Mesendoderm (in vitro differentiated cells): ENCODE measurements around the gene NXPH2.

Experiments
- DNase-seq: peaks from one replicate; pipeline ENCODE4 v3.0.0; 2013
- H2AK5ac ChIP-seq: 2 replicates; pipeline ENCODE4 v1.6.1; 2013; ENCODE audit warnings: low read length, inconsistent platforms
- H2BK120ac ChIP-seq: 2 replicates; pipeline ENCODE4 v1.6.1; 2013; ENCODE audit warnings: low read depth, mild to moderate bottlenecking, low read length, moderate library complexity, mixed read lengths
- H2BK15ac ChIP-seq: replicated peaks from 2 replicates; pipeline ENCODE4 v1.6.1; 2013; ENCODE audit warnings: low read depth, mild to moderate bottlenecking, moderate library complexity
- H2BK5ac ChIP-seq: 2 replicates; pipeline ENCODE4 v1.6.1; 2013; ENCODE audit warnings: low read length, inconsistent platforms
- H3K18ac ChIP-seq: 2 replicates; pipeline ENCODE4 v1.6.1; 2013; ENCODE audit warnings: mild to moderate bottlenecking, low read length, mixed read lengths
- H3K23ac ChIP-seq: one replicate; pipeline ENCODE4 v1.6.1; 2013; ENCODE audit warnings: low read length
- H3K27ac ChIP-seq: 2 replicates; pipeline ENCODE4 v1.5.1; 2013; ENCODE audit warnings: low read depth, mild to moderate bottlenecking, inconsistent platforms, low read length, moderate library complexity
- H3K27me3 ChIP-seq: 2 replicates; pipeline ENCODE4 v1.6.1; 2013; ENCODE audit warnings: low read length, control low read depth, mild to moderate bottlenecking, inconsistent platforms; ENCODE audit not compliant: insufficient read depth, poor library complexity
- H3K36me3 ChIP-seq: 2 replicates; pipeline ENCODE4 v1.6.1; 2013; ENCODE audit warnings: low read length, inconsistent platforms; ENCODE audit not compliant: control insufficient read depth, insufficient read depth
- H3K4ac ChIP-seq: one replicate; pipeline ENCODE4 v1.6.1; 2013; ENCODE audit warnings: low read depth, mild to moderate bottlenecking, low read length, moderate library complexity
- H3K4me1 ChIP-seq: 2 replicates; pipeline ENCODE4 v1.6.1; 2013; ENCODE audit warnings: low read depth, low read length, inconsistent platforms; ENCODE audit not compliant: control insufficient read depth
- H3K4me2 ChIP-seq: 2 replicates; pipeline ENCODE4 v1.6.1; 2013; ENCODE audit warnings: low read length
- H3K4me3 ChIP-seq: 2 replicates; pipeline ENCODE4 v1.5.1; 2013; ENCODE audit warnings: mild to moderate bottlenecking, low read length
- H3K56ac ChIP-seq: one replicate; pipeline ENCODE4 v1.6.1; 2013; ENCODE audit warnings: low read length
- H3K79me1 ChIP-seq: 2 replicates; pipeline ENCODE4 v1.6.1; 2013; ENCODE audit warnings: low read length, inconsistent platforms
- H3K79me2 ChIP-seq: 2 replicates; pipeline ENCODE4 v1.6.1; 2013; ENCODE audit warnings: mild to moderate bottlenecking, low read length; ENCODE audit not compliant: control insufficient read depth, insufficient read depth
- H3K9ac ChIP-seq: 2 replicates; pipeline ENCODE4 v1.6.1; 2013; ENCODE audit warnings: low read length, inconsistent platforms
- H4K5ac ChIP-seq: one replicate; pipeline ENCODE4 v1.6.1; 2013; ENCODE audit warnings: low read length
- H4K8ac ChIP-seq: one replicate; pipeline ENCODE4 v1.6.1; 2013; ENCODE audit warnings: low read depth, mild to moderate bottlenecking, control low read depth, low read length, moderate library complexity
- WGBS: extraction: QIAGEN DNeasy Blood & Tissue Kit; methylation state at CpG from one replicate; pipeline ENCODE4 v1.1.7; 2013; ENCODE audit warnings: low lambda C conversion rate, missing lambda C conversion rate; ENCODE audit not compliant: insufficient coverage; ENCODE audit errors: extremely low coverage; 5-methylcytosine and 5-hydroxymethylcytosine counted together

Gene NXPH2

GRCh38 chr2:138670734-138671133, 109.5 kb downstream of the NXPH2 start:
- H2BK120ac ChIP-seq, result no peak overlapping the region
- no peak overlapping the region for H4K5ac ChIP-seq
- H2BK15ac ChIP-seq, result no peak overlapping the region
- no peak overlapping the region for H2BK5ac ChIP-seq
- H3K56ac ChIP-seq, result no peak overlapping the region
- H3K27me3 ChIP-seq, result no peaks in the 10 kb centered on the region
- H3K4me2 ChIP-seq, result no peak overlapping the region
- WGBS, result no CpG with 5 or more reads among the region's 5 CpGs
- H4K8ac ChIP-seq, result no peak overlapping the region
- H2AK5ac ChIP-seq, result no peak overlapping the region
- DNase-seq, result peak; percentile 64
- H3K23ac ChIP-seq, result no peak overlapping the region
- H3K4me3 ChIP-seq, result no peak overlapping the region
- no peak overlapping the region for H3K27ac ChIP-seq
- H3K79me2 ChIP-seq, result no peaks in the 10 kb centered on the region
- no peaks in the 10 kb centered on the region for H3K36me3 ChIP-seq
- peaks cover 5% of the 10 kb centered on the region for H3K4me1 ChIP-seq
- H3K79me1 ChIP-seq, result no peaks in the 10 kb centered on the region
- no peak overlapping the region for H3K9ac ChIP-seq
- no peak overlapping the region for H3K18ac ChIP-seq
- no peak overlapping the region for H3K4ac ChIP-seq

GRCh38 chr2:138665937-138666336, 114.3 kb downstream of the NXPH2 start:
- no peak overlapping the region for H3K4me3 ChIP-seq
- no peak overlapping the region for H2BK15ac ChIP-seq
- H3K27ac ChIP-seq, result no peak overlapping the region
- no peak overlapping the region for H2BK120ac ChIP-seq
- H4K5ac ChIP-seq, result no peak overlapping the region
- H3K56ac ChIP-seq, result no peak overlapping the region
- H3K4me1 ChIP-seq, result peaks cover 2% of the 10 kb centered on the region
- no peak overlapping the region for H3K9ac ChIP-seq
- no peak overlapping the region for H3K18ac ChIP-seq
- no peak overlapping the region for H3K23ac ChIP-seq
- no peak overlapping the region for H3K4me2 ChIP-seq
- no CpG with 5 or more reads among the region's 2 CpGs for WGBS
- no peak overlapping the region for H2AK5ac ChIP-seq
- no peak overlapping the region for H2BK5ac ChIP-seq
- DNase-seq, result no peak
- H3K4ac ChIP-seq, result no peak overlapping the region
- no peaks in the 10 kb centered on the region for H3K27me3 ChIP-seq
- no peaks in the 10 kb centered on the region for H3K79me2 ChIP-seq
- H4K8ac ChIP-seq, result no peak overlapping the region
- no peaks in the 10 kb centered on the region for H3K36me3 ChIP-seq
- H3K79me1 ChIP-seq, result no peaks in the 10 kb centered on the region

DNA sequence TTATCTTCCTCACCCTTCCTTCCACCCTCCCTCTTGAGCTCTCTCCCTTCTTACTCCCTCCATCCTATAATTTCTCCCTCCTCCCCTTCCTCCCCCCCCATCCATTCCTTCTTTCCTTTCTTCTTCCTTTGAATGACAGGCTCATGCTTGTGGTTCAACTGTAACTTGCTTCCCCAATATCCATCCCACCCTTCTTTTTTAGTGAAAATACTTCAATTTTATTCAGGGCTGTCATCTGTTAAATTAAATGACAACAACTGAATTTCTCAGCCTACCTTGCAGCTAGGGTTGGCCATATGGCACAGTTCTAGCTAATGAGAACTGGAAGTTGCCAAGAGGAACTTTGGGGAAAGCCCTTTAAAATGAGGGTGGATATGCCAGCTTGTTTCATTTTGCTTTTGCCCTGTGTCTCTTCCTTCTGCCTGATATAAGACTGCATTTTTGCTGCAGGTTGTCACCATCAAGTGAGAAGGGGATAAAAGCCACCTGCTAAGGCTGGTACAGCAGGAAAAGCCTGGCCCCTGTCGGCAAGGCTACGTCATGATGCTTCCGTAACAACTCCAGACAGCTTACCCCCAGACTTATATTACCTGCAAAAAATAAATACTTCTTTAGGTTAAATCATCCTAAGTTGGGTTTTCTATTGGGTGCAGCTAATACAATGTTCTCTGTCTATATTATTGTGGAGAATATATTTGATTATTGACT, 121.8 kb downstream of the NXPH2 start:
- peak; percentile 11 for DNase-seq

GRCh38 chr2:138654146-138654545, 126.0 kb downstream of the NXPH2 start:
- Histone ChIP-seq H3K4me3 (no peak overlapping the region), H2BK15ac (no peak overlapping the region), H3K56ac (no peak overlapping the region), H3K79me1 (no peaks in the 10 kb centered on the region), H2BK5ac (no peak overlapping the region), H3K23ac (no peak overlapping the region), H3K18ac (no peak overlapping the region), H3K4ac (no peak overlapping the region), H3K27ac (no peak overlapping the region), H4K5ac (no peak overlapping the region), H3K4me2 (no peak overlapping the region), H3K79me2 (no peaks in the 10 kb centered on the region), H3K9ac (no peak overlapping the region), H4K8ac (no peak overlapping the region), H3K27me3 (no peaks in the 10 kb centered on the region), H3K36me3 (no peaks in the 10 kb centered on the region), H3K4me1 (peaks cover 2% of the 10 kb centered on the region), H2AK5ac (no peak overlapping the region), H2BK120ac (no peak overlapping the region)
- WGBS, result no CpG with 5 or more reads among the region's 4 CpGs
- DNase-seq, result no peak

More for the DNA sequence above, 121.8 kb downstream of the NXPH2 start:
- H3K4me3 ChIP-seq, result no peak overlapping the region
- no peaks in the 10 kb centered on the region for H3K79me2 ChIP-seq
- no peak overlapping the region for H2BK5ac ChIP-seq
- H3K27me3 ChIP-seq, result no peaks in the 10 kb centered on the region
- H3K36me3 ChIP-seq, result no peaks in the 10 kb centered on the region
- no peak overlapping the region for H3K23ac ChIP-seq
- no peak overlapping the region for H3K18ac ChIP-seq
- no peaks in the 10 kb centered on the region for H3K79me1 ChIP-seq
- no peak overlapping the region for H3K56ac ChIP-seq
- no peak overlapping the region for H4K5ac ChIP-seq
- no peak overlapping the region for H3K4ac ChIP-seq
- no peak overlapping the region for H3K27ac ChIP-seq
- no peak overlapping the region for H4K8ac ChIP-seq
- no peak overlapping the region for H2AK5ac ChIP-seq
- WGBS, result no CpG with 5 or more reads among the region's 3 CpGs
- no peak overlapping the region for H2BK120ac ChIP-seq
- no peak overlapping the region for H3K4me2 ChIP-seq
- no peak overlapping the region for H3K9ac ChIP-seq
- no peak overlapping the region for H2BK15ac ChIP-seq
- no peaks in the 10 kb centered on the region for H3K4me1 ChIP-seq

DNA sequence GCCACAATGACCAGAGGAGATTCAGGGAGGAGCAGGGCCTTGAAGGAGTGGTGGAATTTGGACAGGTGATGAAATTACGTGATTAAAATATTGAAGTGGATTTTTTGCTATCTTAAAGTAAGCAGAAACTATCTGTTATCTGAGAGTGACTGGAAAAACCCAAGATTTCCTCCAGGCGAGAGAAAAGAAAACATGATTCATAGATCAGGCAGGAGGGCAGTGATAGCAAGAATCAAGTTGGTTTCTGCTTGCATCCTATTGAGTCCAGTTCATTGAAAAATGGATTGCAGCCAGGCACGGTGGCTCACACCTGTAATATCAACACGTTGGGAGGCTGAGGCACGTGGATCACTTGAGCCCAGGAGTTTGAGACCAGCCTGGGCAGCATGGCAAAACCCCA, 127.8 kb downstream of the NXPH2 start:
- no peak overlapping the region for H3K18ac ChIP-seq
- no peak overlapping the region for H3K4ac ChIP-seq
- H2BK15ac ChIP-seq, result no peak overlapping the region
- WGBS, result no CpG with 5 or more reads among the region's 5 CpGs
- H3K27ac ChIP-seq, result no peak overlapping the region
- H3K23ac ChIP-seq, result no peak overlapping the region
- no peak overlapping the region for H2BK120ac ChIP-seq
- peaks cover 2% of the 10 kb centered on the region for H3K4me1 ChIP-seq
- H4K8ac ChIP-seq, result no peak overlapping the region
- no peaks in the 10 kb centered on the region for H3K79me2 ChIP-seq
- no peaks in the 10 kb centered on the region for H3K27me3 ChIP-seq
- H2AK5ac ChIP-seq, result no peak overlapping the region
- H3K56ac ChIP-seq, result no peak overlapping the region
- no peak overlapping the region for H4K5ac ChIP-seq
- H2BK5ac ChIP-seq, result no peak overlapping the region
- no peak for DNase-seq
- H3K79me1 ChIP-seq, result no peaks in the 10 kb centered on the region
- no peaks in the 10 kb centered on the region for H3K36me3 ChIP-seq
- no peak overlapping the region for H3K4me3 ChIP-seq
- no peak overlapping the region for H3K4me2 ChIP-seq
- no peak overlapping the region for H3K9ac ChIP-seq

DNA sequence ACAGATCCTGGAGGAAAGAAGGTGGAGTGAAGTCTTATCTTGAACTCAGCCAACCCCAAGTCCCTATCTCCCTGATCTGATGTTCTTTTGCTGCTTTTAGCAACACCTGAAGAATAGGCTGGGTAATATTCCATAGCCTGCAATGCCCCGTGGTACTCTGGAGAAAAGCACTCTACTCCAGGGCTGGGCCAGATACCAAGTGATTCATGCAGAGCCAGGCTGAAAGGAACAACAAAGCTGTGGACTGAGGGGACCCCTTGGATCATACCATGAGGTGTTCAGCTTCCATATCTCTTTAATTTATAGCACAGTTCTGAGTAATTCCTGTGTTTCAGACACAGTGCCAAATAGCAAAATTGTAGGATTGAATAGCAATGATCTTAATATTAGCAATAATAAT, 130.6 kb downstream of the NXPH2 start:
- H3K18ac ChIP-seq, result no peak overlapping the region
- no peak overlapping the region for H4K5ac ChIP-seq

More for the DNA sequence above, 130.6 kb downstream of the NXPH2 start:
- Histone ChIP-seq H3K79me1 (no peaks in the 10 kb centered on the region), H3K9ac (no peak overlapping the region), H2AK5ac (no peak overlapping the region), H3K56ac (no peak overlapping the region), H3K4ac (no peak overlapping the region), H3K4me3 (no peak overlapping the region), H2BK5ac (no peak overlapping the region), H4K8ac (no peak overlapping the region), H2BK120ac (no peak overlapping the region), H2BK15ac (no peak overlapping the region), H3K4me1 (peaks cover 2% of the 10 kb centered on the region), H3K79me2 (no peaks in the 10 kb centered on the region), H3K23ac (no peak overlapping the region), H3K4me2 (no peak overlapping the region), H3K27ac (no peak overlapping the region), H3K27me3 (no peaks in the 10 kb centered on the region), H3K36me3 (no peaks in the 10 kb centered on the region)
- no peak for DNase-seq
- WGBS, result no CpG with 5 or more reads among the region's 1 CpG
